ENCODE data around the gene NUBP2.

GRCh38 chr16:1794908-1795666, 12.3 kb downstream of the NUBP2 start:
- TF ChIP-seq EP300 (IDR thresholded peaks at IDR 0.05; ENCODE audit: borderline replicate concordance) = no peak
- TF ChIP-seq CREB1 (IDR thresholded peaks at IDR 0.05; ENCODE audit: low read depth) = no peak

Data from Ishikawa (cell line).